OCI-LY1 (cell line): ENCODE results near the gene SPDYE8.
"Not testable (repeated sequence)": the region's sequence is repeated elsewhere in the genome, so short reads cannot be mapped to it uniquely, and the experiment has no call there.

Source experiments
- H2AFZ ChIP-seq: fragments of 200-600 bp; sonication (generic), shearing (Covaris generic); 2 replicates; pipeline ENCODE4 v1.6.0; 2014; ENCODE audit warnings: antibody characterized with exemption, mild to moderate bottlenecking, low read length
- H3F3A ChIP-seq: fragments of 200-600 bp; sonication (generic), shearing (Covaris generic); 2 replicates; pipeline ENCODE4 v1.6.0; 2014; ENCODE audit warnings: mild to moderate bottlenecking, antibody characterized with exemption, low read length, moderate library complexity; ENCODE audit not compliant: insufficient read depth
- H3K27ac ChIP-seq: fragments of 200-600 bp; sonication (generic); 2 replicates; pipeline ENCODE4 v1.5.1; 2014; ENCODE audit warnings: low read length, mixed run types, mild to moderate bottlenecking, low read depth; ENCODE audit not compliant: poor library complexity, severe bottlenecking
- H3K27me3 ChIP-seq: fragments of 200-600 bp; sonication (generic); 2 replicates; pipeline ENCODE4 v1.6.0; 2014; ENCODE audit warnings: antibody characterized with exemption, mild to moderate bottlenecking, low read length, moderate library complexity; ENCODE audit not compliant: insufficient read depth
- H3K36me3 ChIP-seq: fragments of 200-600 bp; sonication (generic); 2 replicates; pipeline ENCODE4 v1.6.1; 2014; ENCODE audit warnings: mild to moderate bottlenecking, antibody characterized with exemption, low read length, moderate library complexity, mixed read lengths; ENCODE audit not compliant: insufficient read depth
- H3K4me1 ChIP-seq: fragments of 200-600 bp; sonication (generic); 2 replicates; pipeline ENCODE4 v1.5.1; 2014; ENCODE audit warnings: mild to moderate bottlenecking, low read length, moderate library complexity; ENCODE audit not compliant: insufficient read depth, severe bottlenecking
- H3K4me2 ChIP-seq: fragments of 200-600 bp; sonication (generic), shearing (Covaris generic); 2 replicates; pipeline ENCODE4 v1.6.1; 2014; ENCODE audit warnings: low read length
- H3K4me3 ChIP-seq: fragments of 200-600 bp; sonication (generic); 2 replicates; pipeline ENCODE4 v1.5.1; 2014; ENCODE audit warnings: low read length, low read depth, mild to moderate bottlenecking, mixed read lengths; ENCODE audit not compliant: poor library complexity, severe bottlenecking
- H3K79me2 ChIP-seq: fragments of 200-600 bp; shearing (Covaris generic); 2 replicates; pipeline ENCODE4 v1.6.1; 2016; ENCODE audit warnings: mixed run types, low read length, mixed read lengths; ENCODE audit not compliant: insufficient read depth
- H3K9ac ChIP-seq: fragments of 200-600 bp; sonication (generic), shearing (Covaris generic); 2 replicates; pipeline ENCODE4 v1.6.1; 2014; ENCODE audit warnings: mild to moderate bottlenecking, low read length, mixed read lengths
- H3K9me2 ChIP-seq: fragments of 200-600 bp; sonication (generic), shearing (Covaris generic); 2 replicates; pipeline ENCODE4 v1.6.1; 2014; ENCODE audit warnings: low read depth, mild to moderate bottlenecking, low read length, mixed read lengths
- H3K9me3 ChIP-seq: fragments of 200-600 bp; shearing (Covaris generic); 2 replicates; pipeline ENCODE4 v1.6.1; 2014; ENCODE audit warnings: low read length, mixed read lengths
- H4K20me1 ChIP-seq: fragments of 200-600 bp; sonication (generic), shearing (Covaris generic); 2 replicates; pipeline ENCODE4 v1.6.0; 2016; ENCODE audit warnings: mild to moderate bottlenecking, low read length; ENCODE audit not compliant: insufficient read depth

SPDYE8 gene

DNA sequence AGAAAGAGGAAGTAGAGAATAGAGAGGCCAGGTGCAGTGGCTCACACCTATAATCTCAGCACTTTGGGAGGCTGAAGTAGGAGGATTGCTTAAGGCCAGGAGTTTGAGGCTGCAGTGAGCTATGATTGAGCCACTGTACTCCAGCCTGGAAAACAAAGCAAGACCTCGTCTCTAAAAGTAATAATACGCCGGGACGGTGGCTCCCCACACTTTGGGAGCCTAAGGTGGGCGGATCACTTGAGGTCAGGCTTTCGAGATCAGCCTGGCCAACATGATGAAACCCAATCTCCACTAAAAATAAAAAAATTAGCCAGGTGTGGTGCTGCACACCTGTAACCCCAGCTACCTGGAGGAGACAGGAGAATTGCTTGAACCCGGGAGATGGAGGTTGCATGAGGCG, 34.1 kb downstream of the SPDYE8 start:
- H3K79me2 ChIP-seq, H3K9me3 ChIP-seq, H3K9ac ChIP-seq, H2AFZ ChIP-seq, H3K4me1 ChIP-seq, H3K9me2 ChIP-seq, H3K36me3 ChIP-seq, H3K4me2 ChIP-seq, H3F3A ChIP-seq, H3K27ac ChIP-seq, H3K27me3 ChIP-seq, H4K20me1 ChIP-seq, H3K4me3 ChIP-seq: not testable (repeated sequence)

DNA sequence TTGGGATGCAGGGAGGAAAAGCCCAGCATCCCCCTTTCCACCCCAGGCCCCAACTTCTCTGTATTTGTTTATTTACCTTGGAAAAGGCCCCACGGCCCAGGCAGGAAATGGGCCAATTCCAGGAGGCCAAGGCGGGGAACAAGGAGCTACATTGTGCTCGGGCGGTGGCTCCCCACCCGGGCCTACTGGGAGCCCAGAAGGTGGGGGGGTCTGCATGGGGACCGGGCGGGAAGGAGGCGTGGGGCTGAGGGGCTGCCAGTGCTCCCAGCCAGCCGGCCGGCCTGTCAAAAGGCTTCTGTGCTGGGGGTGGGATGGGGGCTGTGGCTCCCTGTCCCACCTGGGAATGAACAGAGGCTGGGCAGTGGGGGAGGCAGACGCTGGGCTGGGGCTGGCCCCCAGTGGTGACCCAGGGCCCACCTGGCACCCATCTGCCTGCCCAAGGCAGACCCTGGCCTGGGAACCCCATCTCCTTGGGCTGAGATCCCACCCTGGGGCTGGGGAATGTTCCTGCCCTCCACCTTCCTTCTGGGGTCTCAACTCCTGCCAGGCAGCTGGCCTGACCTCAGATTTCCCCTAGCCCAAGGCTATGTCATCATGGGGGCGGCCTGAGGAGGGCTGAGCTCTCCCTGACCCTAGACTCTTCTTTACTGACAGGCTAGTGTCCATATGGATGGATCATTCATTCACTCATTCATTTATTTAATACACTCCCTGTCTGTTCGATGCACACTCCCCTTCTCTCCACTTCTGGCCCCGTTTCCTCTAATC, 39.2 kb downstream of the SPDYE8 start:
- H3F3A ChIP-seq, H3K9me2 ChIP-seq, H3K36me3 ChIP-seq, H3K27ac ChIP-seq, H3K9ac ChIP-seq, H3K4me1 ChIP-seq, H3K4me3 ChIP-seq, H3K79me2 ChIP-seq, H3K9me3 ChIP-seq, H4K20me1 ChIP-seq, H3K4me2 ChIP-seq, H3K27me3 ChIP-seq, H2AFZ ChIP-seq: not testable (repeated sequence)

DNA sequence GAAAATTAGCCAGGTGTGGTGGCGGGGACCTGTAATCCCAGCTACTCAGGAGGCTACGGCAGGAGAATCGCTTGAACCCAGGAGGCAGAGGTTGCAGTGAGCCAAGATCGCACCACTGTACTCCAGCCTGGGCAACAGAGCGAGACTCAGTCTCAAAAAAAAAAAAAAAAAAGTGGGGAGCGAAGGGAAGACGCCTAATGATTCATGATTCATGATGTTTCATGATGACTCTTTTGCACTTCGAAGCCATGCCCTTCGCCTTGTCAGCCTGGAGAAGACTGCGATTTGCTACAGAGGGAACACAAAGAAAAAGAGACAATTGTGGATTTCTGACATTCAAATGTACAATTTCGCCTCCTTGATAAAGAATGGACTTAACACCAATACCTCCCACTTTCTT, 47.5 kb downstream of the SPDYE8 start:
- H3K27me3 ChIP-seq, H4K20me1 ChIP-seq, H3K36me3 ChIP-seq, H2AFZ ChIP-seq, H3K9me3 ChIP-seq, H3K4me2 ChIP-seq, H3K4me1 ChIP-seq, H3K79me2 ChIP-seq, H3K9ac ChIP-seq, H3K4me3 ChIP-seq, H3K9me2 ChIP-seq, H3K27ac ChIP-seq, H3F3A ChIP-seq: not testable (repeated sequence)

DNA sequence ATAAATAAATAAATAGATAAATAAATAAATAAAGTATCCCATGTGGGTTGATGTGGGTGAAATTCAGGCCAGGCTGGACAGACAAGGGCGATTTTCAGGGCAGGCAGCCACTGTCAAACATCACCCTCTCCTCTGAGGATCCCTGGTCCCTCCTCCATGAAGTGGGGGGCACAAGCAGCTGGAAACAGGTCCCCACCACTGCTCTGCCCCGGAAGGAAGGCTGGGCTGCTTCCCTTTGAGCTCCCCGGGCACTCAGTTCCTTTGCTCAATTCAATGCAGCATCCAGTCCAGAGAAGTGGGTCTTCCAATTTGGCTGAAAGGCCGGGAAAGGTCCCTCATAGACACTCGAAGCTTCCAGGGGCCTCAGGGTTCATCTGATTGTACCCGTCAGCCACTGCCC, 49.2 kb downstream of the SPDYE8 start:
- not testable (repeated sequence) for H3K9me3 ChIP-seq, H3K4me1 ChIP-seq, H4K20me1 ChIP-seq, H3K4me3 ChIP-seq, H3K4me2 ChIP-seq, H3K79me2 ChIP-seq, H3K9me2 ChIP-seq, H3K9ac ChIP-seq, H2AFZ ChIP-seq, H3K27ac ChIP-seq, H3K36me3 ChIP-seq, H3K27me3 ChIP-seq, H3F3A ChIP-seq

DNA sequence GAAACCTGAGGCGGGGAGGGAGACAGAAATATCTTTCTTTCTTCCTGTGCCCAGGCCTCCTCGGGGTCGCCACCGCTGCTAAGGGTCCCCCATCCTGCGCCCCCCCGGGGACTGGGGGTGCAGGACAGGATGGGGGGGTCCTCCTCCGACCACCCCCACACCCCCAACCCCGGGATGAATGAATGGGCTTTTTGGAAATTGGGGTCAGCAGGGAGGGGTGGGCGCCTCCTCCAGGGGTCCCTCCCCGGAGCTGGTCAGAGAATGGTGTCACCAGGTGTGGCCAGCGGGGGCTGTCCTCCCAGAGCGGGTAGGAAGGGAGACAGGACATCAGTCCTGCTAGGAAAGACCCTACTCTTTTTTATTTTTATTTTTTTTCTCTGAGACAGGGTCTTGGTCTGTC, 53.1 kb downstream of the SPDYE8 start:
- H3K79me2 ChIP-seq, H3K27ac ChIP-seq, H3K9me3 ChIP-seq, H2AFZ ChIP-seq, H3K27me3 ChIP-seq, H3K4me2 ChIP-seq, H3K9ac ChIP-seq, H4K20me1 ChIP-seq, H3K4me3 ChIP-seq, H3K9me2 ChIP-seq, H3F3A ChIP-seq, H3K36me3 ChIP-seq, H3K4me1 ChIP-seq: not testable (repeated sequence)

DNA sequence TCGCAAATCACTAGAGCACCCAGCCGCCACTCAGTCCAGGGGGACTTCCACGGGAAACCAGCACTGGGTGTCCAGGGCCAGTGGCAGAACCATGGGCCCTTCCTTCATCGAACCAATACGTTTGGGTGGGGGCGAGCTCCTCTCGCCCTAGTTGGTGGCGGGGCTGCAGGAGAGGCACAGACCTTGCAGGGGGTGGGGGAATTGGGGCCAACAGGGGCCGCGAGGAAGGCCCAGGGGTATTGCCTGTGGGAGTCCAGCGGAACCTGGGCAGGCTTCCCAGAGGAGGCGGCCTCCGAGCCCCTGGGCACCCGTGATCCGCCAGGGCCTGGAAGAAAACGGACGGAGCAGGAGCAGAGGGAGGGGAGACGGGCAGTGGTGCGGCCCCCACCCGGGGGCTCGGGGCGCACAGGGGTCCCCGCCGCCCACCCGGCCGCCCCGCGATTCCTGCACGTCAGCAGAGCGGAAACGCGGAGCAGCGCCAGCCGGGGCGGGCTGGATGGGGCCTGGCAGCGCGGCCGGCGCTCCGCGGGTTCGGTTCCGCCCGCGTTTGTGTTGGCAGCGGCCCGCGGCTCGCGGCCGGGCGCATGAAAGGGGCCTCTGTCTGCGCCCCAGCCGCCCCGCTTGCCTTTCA, 53.8 kb downstream of the SPDYE8 start:
- H3K4me1 ChIP-seq, H2AFZ ChIP-seq, H3K4me3 ChIP-seq, H3K79me2 ChIP-seq, H3K27ac ChIP-seq, H3K4me2 ChIP-seq, H3F3A ChIP-seq, H3K9me2 ChIP-seq, H3K9ac ChIP-seq, H4K20me1 ChIP-seq, H3K9me3 ChIP-seq, H3K36me3 ChIP-seq, H3K27me3 ChIP-seq: not testable (repeated sequence)

DNA sequence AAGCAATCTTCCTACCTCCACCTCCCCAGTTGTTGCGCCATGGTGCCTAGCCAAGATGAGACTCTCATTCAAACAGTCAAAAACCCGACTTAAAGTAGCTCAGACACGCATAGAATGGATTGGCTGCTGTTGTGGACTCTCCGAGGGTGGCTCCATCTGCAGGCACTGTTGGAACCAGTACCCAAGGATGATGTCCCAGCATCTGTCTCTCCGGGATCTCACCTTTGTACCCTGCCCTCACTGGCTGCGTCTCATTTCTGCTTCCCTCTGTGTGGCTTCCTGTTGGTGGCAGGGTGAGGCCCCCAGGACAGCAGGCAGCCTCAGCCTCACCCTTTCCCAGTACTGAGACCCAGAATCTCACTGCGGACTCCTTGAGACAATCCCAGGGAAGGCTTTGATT, 54.8 kb downstream of the SPDYE8 start:
- H3K9me3 ChIP-seq = not testable (repeated sequence)

DNA sequence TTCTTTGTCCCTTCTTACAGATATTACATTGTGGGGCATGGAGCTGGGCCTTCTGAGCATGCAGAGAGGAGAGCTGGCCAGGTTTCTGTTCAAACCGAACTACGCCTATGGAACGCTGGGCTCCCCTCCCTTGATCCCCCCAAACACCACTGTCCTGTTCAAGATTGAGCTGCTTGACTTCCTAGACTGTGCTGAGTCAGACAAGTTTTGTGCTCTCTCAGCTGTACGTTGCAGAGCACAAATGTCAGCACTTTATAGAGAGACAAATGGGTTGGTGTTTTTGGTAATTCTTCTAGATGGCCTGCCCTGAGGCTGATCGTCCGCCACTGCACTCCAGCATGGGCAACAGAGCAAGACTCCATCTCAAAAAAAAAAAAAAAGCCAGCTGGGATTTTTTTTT, 58.1 kb downstream of the SPDYE8 start:
- not testable (repeated sequence) for H3F3A ChIP-seq, H3K36me3 ChIP-seq, H3K4me1 ChIP-seq, H3K9ac ChIP-seq, H2AFZ ChIP-seq, H3K4me3 ChIP-seq, H4K20me1 ChIP-seq, H3K27me3 ChIP-seq, H3K79me2 ChIP-seq, H3K9me3 ChIP-seq, H3K9me2 ChIP-seq, H3K27ac ChIP-seq, H3K4me2 ChIP-seq

More for the DNA sequence above, 54.8 kb downstream of the SPDYE8 start:
- H3K9ac ChIP-seq, H3K4me2 ChIP-seq, H3F3A ChIP-seq, H3K4me1 ChIP-seq, H4K20me1 ChIP-seq, H3K9me2 ChIP-seq, H3K4me3 ChIP-seq, H3K27me3 ChIP-seq, H3K27ac ChIP-seq, H2AFZ ChIP-seq, H3K79me2 ChIP-seq, H3K36me3 ChIP-seq: not testable (repeated sequence)
